Neural progenitor cell (in vitro differentiated cells): ENCODE measurements around the gene RSPH4A. TPM values are rescaled to one million over a fixed set of nuclear protein-coding genes. Genes with fewer than 3 reads are reported as not detected.

Experiments used
- DNase-seq: peaks from one replicate; pipeline ENCODE4 v3.0.0-alpha.2; 2016; ENCODE audit warnings: low spot score
- H2AFZ ChIP-seq: fragments of 200-600 bp; sonication (generic); replicated peaks from 2 replicates; pipeline ENCODE4 v1.6.1; 2016; ENCODE audit warnings: antibody characterized with exemption
- H3F3A ChIP-seq: fragments of 200-600 bp; sonication (generic); 2 replicates; pipeline ENCODE4 v1.6.1; 2016; ENCODE audit warnings: antibody characterized with exemption, low read depth
- H3K27ac ChIP-seq: fragments of 200-600 bp; sonication (generic); 2 replicates; pipeline ENCODE4 v1.5.1; 2016; ENCODE audit warnings: mild to moderate bottlenecking
- H3K27me3 ChIP-seq: fragments of 200-600 bp; sonication (generic); 2 replicates; pipeline ENCODE4 v1.6.1; 2016; ENCODE audit warnings: mild to moderate bottlenecking, moderate library complexity
- H3K36me3 ChIP-seq: fragments of 200-600 bp; sonication (generic); 2 replicates; pipeline ENCODE4 v1.5.1; 2016
- H3K4me1 ChIP-seq: fragments of 200-600 bp; sonication (generic); 2 replicates; pipeline ENCODE4 v1.6.1; 2016; ENCODE audit warnings: mixed run types
- H3K4me2 ChIP-seq: fragments of 200-600 bp; sonication (generic); 2 replicates; pipeline ENCODE4 v1.6.1; 2016
- H3K4me3 ChIP-seq: fragments of 200-600 bp; sonication (generic); 2 replicates; pipeline ENCODE4 v1.5.1; 2016
- H3K79me2 ChIP-seq: fragments of 200-600 bp; sonication (generic); 2 replicates; pipeline ENCODE4 v1.6.1; 2016; ENCODE audit warnings: low read depth
- H3K9ac ChIP-seq: fragments of 200-600 bp; sonication (generic); 2 replicates; pipeline ENCODE4 v1.6.1; 2016
- H3K9me3 ChIP-seq: fragments of 200-600 bp; sonication (generic); 2 replicates; pipeline ENCODE4 v1.5.1; 2016; ENCODE audit warnings: low read depth
- H4K20me1 ChIP-seq: fragments of 200-600 bp; sonication (generic); 2 replicates; pipeline ENCODE4 v1.6.1; 2016; ENCODE audit warnings: low read depth
- H3K27ac Mint-ChIP-seq: 3 replicates; pipeline ENCODE4 v1.8.0; 2021; ENCODE audit warnings: mixed read lengths
- H3K27me3 Mint-ChIP-seq: 2 replicates; pipeline ENCODE4 v1.8.0; 2022; ENCODE audit warnings: low read depth, mild to moderate bottlenecking, inconsistent platforms, moderate library complexity, mixed read lengths; ENCODE audit not compliant: insufficient read depth
- H3K36me3 Mint-ChIP-seq: 3 replicates; pipeline ENCODE4 v1.8.0; 2021; ENCODE audit warnings: mixed read lengths
- H3K4me1 Mint-ChIP-seq: 3 replicates; pipeline ENCODE4 v1.8.0; 2021; ENCODE audit warnings: mixed read lengths
- H3K4me3 Mint-ChIP-seq: 3 replicates; pipeline ENCODE4 v1.8.0; 2021; ENCODE audit warnings: mild to moderate bottlenecking, moderate library complexity, mixed read lengths
- H3K9me3 Mint-ChIP-seq: 3 replicates; pipeline ENCODE4 v1.8.0; 2020; ENCODE audit warnings: mixed read lengths
- CTCF ChIP-seq: fragments of 200-600 bp; sonication (generic); IDR thresholded peaks from 2 replicates; pipeline ENCODE4 v1.5.1; 2017; ENCODE audit warnings: antibody characterized with exemption, mild to moderate bottlenecking
- EZH2 ChIP-seq: fragments of 200-600 bp; sonication (generic); IDR thresholded peaks from 2 replicates; pipeline ENCODE4 v1.6.1; 2017; ENCODE audit warnings: antibody characterized with exemption, mild to moderate bottlenecking, moderate library complexity
- EZH2phosphoT487 ChIP-seq: fragments of 200-600 bp; sonication (generic); IDR thresholded peaks from 2 replicates; pipeline ENCODE4 v1.6.1; 2017; ENCODE audit warnings: antibody characterized with exemption
- total RNA-seq: library from RNA; depleted of rRNA; stranded (reverse); fragments of >200 nt; gene quantifications from 2 replicates; pipeline ENCODE4 v1.2.3, GENCODE V29; 2015; ENCODE audit warnings: low replicate concordance

The RSPH4A gene
- total RNA-seq, 1 donor from 2014 or later: 0.69 TPM

- Histone ChIP-seq H3K9me3 (no peaks in the 10 kb centered on the region), H2AFZ (no peak overlapping the region), H3K4me2 (peak overlapping the region; percentile 31), H3K4me1 (peaks cover 13% of the 10 kb centered on the region), H3K27ac (no peak overlapping the region), H3K9ac (no peak overlapping the region), H3K27me3 (no peaks in the 10 kb centered on the region), H3K79me2 (peaks cover 67% of the 10 kb centered on the region), H3K4me3 (peak overlapping the region; percentile 11), H3F3A (no peaks in the 10 kb centered on the region), H3K36me3 (no peaks in the 10 kb centered on the region), H4K20me1 (peaks cover 4% of the 10 kb centered on the region)
- no peaks in the 10 kb centered on the region for H3K36me3 Mint-ChIP-seq
- no peaks in the 10 kb centered on the region for H3K9me3 Mint-ChIP-seq
- DNase-seq: no peak
- no peak overlapping the region for H3K27ac Mint-ChIP-seq
- peaks cover 4% of the 10 kb centered on the region for H3K27me3 Mint-ChIP-seq
- peaks cover 20% of the 10 kb centered on the region for H3K4me1 Mint-ChIP-seq
- H3K4me3 Mint-ChIP-seq: peak overlapping the region; percentile 57
- no peak for TF ChIP-seq EZH2phosphoT487
- no peak for TF ChIP-seq EZH2
- TF ChIP-seq CTCF: no peak
Observed at GRCh38 chr6:116666869-116667268, 50.6 kb downstream of the RSPH4A start.

- Mint-ChIP-seq H3K4me3 (peak overlapping the region; percentile 100), H3K36me3 (no peaks in the 10 kb centered on the region), H3K27me3 (peaks cover 4% of the 10 kb centered on the region), H3K27ac (no peak overlapping the region), H3K4me1 (peaks cover 20% of the 10 kb centered on the region), H3K9me3 (no peaks in the 10 kb centered on the region)
- no peak for DNase-seq
- Histone ChIP-seq H4K20me1 (no peaks in the 10 kb centered on the region), H2AFZ (no peak overlapping the region), H3K27ac (no peak overlapping the region), H3K9ac (peak overlapping the region; percentile 78), H3K4me2 (peak overlapping the region; percentile 88), H3K36me3 (no peaks in the 10 kb centered on the region), H3K4me3 (peak overlapping the region; percentile 79), H3K9me3 (no peaks in the 10 kb centered on the region), H3F3A (no peaks in the 10 kb centered on the region), H3K4me1 (peaks cover 13% of the 10 kb centered on the region), H3K27me3 (no peaks in the 10 kb centered on the region), H3K79me2 (peaks cover 59% of the 10 kb centered on the region)
- no peak for TF ChIP-seq EZH2phosphoT487
- TF ChIP-seq EZH2: no peak
- TF ChIP-seq CTCF: no peak
Observed at GRCh38 chr6:116667623-116668022, 51.3 kb downstream of the RSPH4A start.

DNA sequence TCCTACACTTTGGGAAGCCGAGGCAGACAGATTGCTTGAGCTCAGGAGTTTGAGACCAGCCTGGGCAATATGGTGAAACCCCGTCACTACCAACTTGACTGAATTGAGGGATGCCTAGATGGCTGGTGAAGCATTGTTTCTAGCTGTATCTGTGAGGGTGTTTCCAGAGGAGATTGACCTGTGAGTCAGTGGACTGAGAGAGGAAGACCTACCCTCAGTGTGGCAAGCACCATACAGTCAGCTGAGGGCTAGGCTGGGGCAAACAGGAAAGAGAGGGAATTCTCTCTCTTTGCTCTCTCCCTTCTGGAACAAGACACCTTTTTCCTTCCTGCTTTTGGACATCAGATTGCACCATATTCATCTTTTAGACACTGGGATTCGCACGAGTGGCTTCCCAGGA lies 56.0 kb downstream of the RSPH4A start:
- Histone ChIP-seq H3K4me2 (no peak overlapping the region), H3K9ac (no peak overlapping the region), H3K27me3 (no peaks in the 10 kb centered on the region), H3K4me3 (no peak overlapping the region), H2AFZ (peak overlapping the region; percentile 34), H3K79me2 (peaks cover 13% of the 10 kb centered on the region), H4K20me1 (no peaks in the 10 kb centered on the region), H3K4me1 (peaks cover 5% of the 10 kb centered on the region), H3F3A (no peaks in the 10 kb centered on the region), H3K9me3 (no peaks in the 10 kb centered on the region), H3K27ac (no peak overlapping the region), H3K36me3 (no peaks in the 10 kb centered on the region)
- TF ChIP-seq CTCF (no peak), EZH2phosphoT487 (no peak), EZH2 (no peak)
- no peak overlapping the region for H3K27ac Mint-ChIP-seq
- no peaks in the 10 kb centered on the region for H3K36me3 Mint-ChIP-seq
- H3K4me1 Mint-ChIP-seq: peaks cover 7% of the 10 kb centered on the region
- no peak overlapping the region for H3K4me3 Mint-ChIP-seq
- no peaks in the 10 kb centered on the region for H3K9me3 Mint-ChIP-seq
- DNase-seq: no peak
- H3K27me3 Mint-ChIP-seq: peaks cover 4% of the 10 kb centered on the region
